ENCODE results near the gene ATXN1. TPM values are rescaled to one million over a fixed set of nuclear protein-coding genes. Genes with fewer than 3 reads are reported as not detected.
"Not testable (repeated sequence)": the region's sequence is repeated elsewhere in the genome, so short reads cannot be mapped to it uniquely, and the experiment has no call there.

Gene ATXN1
- total RNA-seq, 1 experiment from 2014 or later: 19.7 TPM

DNA sequence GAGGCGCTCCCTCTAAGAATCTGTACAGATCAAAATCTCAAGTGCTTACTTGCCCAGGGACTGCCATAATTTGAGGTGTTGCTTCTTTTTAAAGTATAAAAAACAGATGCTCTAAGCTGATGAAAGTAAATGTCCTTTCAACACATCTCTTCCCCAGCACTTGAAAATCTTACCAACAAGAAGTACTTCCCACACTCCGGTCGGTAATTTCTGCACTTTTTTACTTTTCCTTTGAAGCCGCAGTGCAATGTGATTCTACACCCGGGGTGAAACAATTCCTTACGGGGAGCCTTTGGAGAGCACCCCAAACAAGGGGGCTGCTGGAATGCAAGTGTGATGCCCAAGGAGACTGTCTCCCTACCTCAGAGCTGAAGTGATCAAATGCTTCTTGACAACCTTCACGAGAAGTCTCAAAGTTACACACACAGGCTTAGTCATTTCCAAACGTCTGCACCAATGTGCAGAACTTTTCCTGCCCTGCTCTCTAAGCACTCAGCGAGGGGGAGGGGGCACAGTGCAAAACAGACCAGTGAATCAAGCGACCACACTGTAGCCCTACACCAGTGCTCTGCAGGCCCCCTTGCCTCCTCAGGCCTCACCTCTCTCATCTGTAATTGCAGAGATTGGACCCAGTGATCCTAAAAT lies 56.7 kb downstream of the ATXN1 start:
- CTCF ChIA-PET: no interaction called here
- TF ChIP-seq, protein P1, sequence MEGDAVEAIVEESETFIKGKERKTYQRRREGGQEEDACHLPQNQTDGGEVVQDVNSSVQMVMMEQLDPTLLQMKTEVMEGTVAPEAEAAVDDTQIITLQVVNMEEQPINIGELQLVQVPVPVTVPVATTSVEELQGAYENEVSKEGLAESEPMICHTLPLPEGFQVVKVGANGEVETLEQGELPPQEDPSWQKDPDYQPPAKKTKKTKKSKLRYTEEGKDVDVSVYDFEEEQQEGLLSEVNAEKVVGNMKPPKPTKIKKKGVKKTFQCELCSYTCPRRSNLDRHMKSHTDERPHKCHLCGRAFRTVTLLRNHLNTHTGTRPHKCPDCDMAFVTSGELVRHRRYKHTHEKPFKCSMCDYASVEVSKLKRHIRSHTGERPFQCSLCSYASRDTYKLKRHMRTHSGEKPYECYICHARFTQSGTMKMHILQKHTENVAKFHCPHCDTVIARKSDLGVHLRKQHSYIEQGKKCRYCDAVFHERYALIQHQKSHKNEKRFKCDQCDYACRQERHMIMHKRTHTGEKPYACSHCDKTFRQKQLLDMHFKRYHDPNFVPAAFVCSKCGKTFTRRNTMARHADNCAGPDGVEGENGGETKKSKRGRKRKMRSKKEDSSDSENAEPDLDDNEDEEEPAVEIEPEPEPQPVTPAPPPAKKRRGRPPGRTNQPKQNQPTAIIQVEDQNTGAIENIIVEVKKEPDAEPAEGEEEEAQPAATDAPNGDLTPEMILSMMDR (IDR thresholded peaks at IDR 0.05; ENCODE audit: unreplicated experiment): no peak
- intact Hi-C loops (cut with micrococcal nuclease; ENCODE audit: unreplicated experiment): no loop called here
- Mint-ChIP-seq H3K9me3 (ENCODE audit: low read depth, unreplicated experiment) (no peaks in the 10 kb centered on the region), H3K4me3 (ENCODE audit: low read depth, unreplicated experiment) (no peak overlapping the region), H3K27ac (ENCODE audit: unreplicated experiment) (no peak overlapping the region), H3K4me1 (ENCODE audit: low read depth, unreplicated experiment) (peaks cover 22% of the 10 kb centered on the region), H3K27me3 (ENCODE audit: unreplicated experiment) (no peaks in the 10 kb centered on the region), H3K36me3 (ENCODE audit: insufficient read depth, unreplicated experiment) (no peaks in the 10 kb centered on the region)
- no peak for DNase-seq
- no TSS peak for BruUV-seq (replicated peaks)

- H3K9me3 Mint-ChIP-seq (ENCODE audit: low read depth, unreplicated experiment); intact Hi-C loops (cut with micrococcal nuclease; ENCODE audit: unreplicated experiment): not testable (repeated sequence)
Measured at GRCh38 chr6:16702627-16703378, 58.5 kb downstream of the ATXN1 start.

DNA sequence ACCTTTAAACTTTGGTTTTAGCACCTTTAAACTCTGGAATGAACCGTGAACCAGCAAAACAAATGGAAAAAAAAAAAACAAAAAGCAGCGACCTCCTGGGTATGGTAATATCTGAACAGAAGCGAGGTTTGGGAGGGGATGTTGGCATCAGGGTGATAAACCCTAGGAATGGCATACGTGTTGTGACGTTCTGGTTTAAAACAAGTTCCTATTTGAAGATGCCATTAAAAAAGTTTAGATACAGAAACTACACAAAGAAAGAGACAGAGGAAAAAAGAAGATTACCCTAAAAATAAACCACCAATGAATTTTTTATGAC lies 60.4 kb downstream of the ATXN1 start:
- no peak overlapping the region for H3K4me3 Mint-ChIP-seq (ENCODE audit: low read depth, unreplicated experiment)
- BruUV-seq (replicated peaks): no TSS peak
- no peak overlapping the region for H3K27ac Mint-ChIP-seq (ENCODE audit: unreplicated experiment)
- H3K36me3 Mint-ChIP-seq (ENCODE audit: insufficient read depth, unreplicated experiment): no peaks in the 10 kb centered on the region
- no peaks in the 10 kb centered on the region for H3K27me3 Mint-ChIP-seq (ENCODE audit: unreplicated experiment)
- TF ChIP-seq, protein P1 (IDR thresholded peaks at IDR 0.05; ENCODE audit: unreplicated experiment): no peak
- intact Hi-C loops (cut with micrococcal nuclease; ENCODE audit: unreplicated experiment): no loop called here
- no peaks in the 10 kb centered on the region for H3K9me3 Mint-ChIP-seq (ENCODE audit: low read depth, unreplicated experiment)
- peaks cover 9% of the 10 kb centered on the region for H3K4me1 Mint-ChIP-seq (ENCODE audit: low read depth, unreplicated experiment)
- DNase-seq: no peak
- CTCF ChIA-PET: no interaction called here

More at GRCh38 chr6:16702627-16703378, 58.5 kb downstream of the ATXN1 start:
- H3K36me3 Mint-ChIP-seq (ENCODE audit: insufficient read depth, unreplicated experiment); H3K27ac Mint-ChIP-seq (ENCODE audit: unreplicated experiment); CTCF ChIA-PET; BruUV-seq (replicated peaks); H3K27me3 Mint-ChIP-seq (ENCODE audit: unreplicated experiment); DNase-seq; H3K4me3 Mint-ChIP-seq (ENCODE audit: low read depth, unreplicated experiment): not testable (repeated sequence)
- peaks cover 22% of the 10 kb centered on the region for H3K4me1 Mint-ChIP-seq (ENCODE audit: low read depth, unreplicated experiment)

- Mint-ChIP-seq H3K27me3 (ENCODE audit: unreplicated experiment) (no peaks in the 10 kb centered on the region), H3K4me1 (ENCODE audit: low read depth, unreplicated experiment) (peaks cover 4% of the 10 kb centered on the region), H3K27ac (ENCODE audit: unreplicated experiment) (no peak overlapping the region), H3K36me3 (ENCODE audit: insufficient read depth, unreplicated experiment) (no peaks in the 10 kb centered on the region), H3K4me3 (ENCODE audit: low read depth, unreplicated experiment) (no peak overlapping the region), H3K9me3 (ENCODE audit: low read depth, unreplicated experiment) (no peaks in the 10 kb centered on the region)
- intact Hi-C loops (cut with micrococcal nuclease; ENCODE audit: unreplicated experiment): no loop called here
- CTCF ChIA-PET: no interaction called here
- BruUV-seq (replicated peaks): no TSS peak
- TF ChIP-seq, protein P1 (IDR thresholded peaks at IDR 0.05; ENCODE audit: unreplicated experiment): no peak
- DNase-seq: no peak
Measured at GRCh38 chr6:16700202-16700915, 60.9 kb downstream of the ATXN1 start.

Data from Calu3 (cell line).